Skeletal muscle satellite cell (primary cell): ENCODE data around the gene B3GNT8. TPM values are rescaled to one million over a fixed set of nuclear protein-coding genes. Genes with fewer than 3 reads are reported as not detected.

ENCODE experiments used
- small RNA-seq: library from RNA; depleted of rRNA; stranded (forward); fragments of <200 nt; gene quantifications from one replicate; pipeline ENCODE3, GENCODE V24; 2012

The B3GNT8 gene

Small RNA genes within 50 kb of the gene (small RNA-seq; reads per million reads assigned to genes)
- gene RF00017, result not detected
